Measurements from ENCODE around the gene ALPI. TPM values are rescaled to one million over a fixed set of nuclear protein-coding genes. Genes with fewer than 3 reads are reported as not detected.
"Not testable (repeated sequence)": the region's sequence is repeated elsewhere in the genome, so short reads cannot be mapped to it uniquely, and the experiment has no call there.

ALPI gene
- total and polyA plus RNA-seq, 8 donors = not detected

DNA sequence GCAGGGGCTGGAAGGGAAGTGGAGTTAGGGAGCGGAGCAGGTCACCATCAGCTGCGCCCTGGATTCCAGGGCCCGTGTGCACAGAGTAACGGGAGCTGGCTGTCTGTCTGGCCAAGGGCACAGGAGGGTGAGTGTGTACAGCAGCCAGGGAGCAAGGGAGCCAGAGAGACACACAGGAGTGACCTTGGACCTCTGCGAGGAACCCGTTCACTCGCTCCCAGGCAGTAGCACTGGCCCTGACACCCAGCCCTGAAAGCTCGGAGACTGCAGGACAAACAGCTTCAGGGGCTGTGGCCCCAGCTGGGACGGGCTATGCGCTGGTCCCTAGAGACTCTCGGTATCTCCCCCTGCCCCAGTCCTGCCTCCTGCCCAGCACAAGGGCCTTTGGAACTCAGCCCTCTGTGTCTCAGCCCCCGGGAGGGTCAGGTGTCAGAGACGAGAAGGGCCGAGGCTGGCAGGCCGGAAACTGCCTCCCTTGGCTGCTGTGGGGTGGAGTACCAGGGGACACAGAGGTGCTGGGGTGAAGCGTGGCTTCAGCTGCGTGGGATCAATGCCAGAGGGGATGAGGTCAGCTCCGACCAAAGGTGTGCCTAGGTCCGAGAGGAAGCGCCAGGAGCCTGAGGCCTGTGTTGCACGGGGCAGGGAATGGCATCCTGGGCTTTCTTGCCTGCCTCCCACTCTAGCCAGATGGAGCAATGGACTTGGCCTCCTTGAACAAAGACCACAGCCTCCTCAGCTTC is 12.1 kb upstream of the ALPI start:
- H3K27ac ChIP-seq, FAIRE-seq, H3K4me1 ChIP-seq, H3K9me3 ChIP-seq, H3K27me3 ChIP-seq, H3K36me3 ChIP-seq, H3K4me3 ChIP-seq: not testable (repeated sequence)
- ATAC-seq = peak in 2 of 4 donors; percentile 26
- intact Hi-C loops (cut with DNase I) = loop anchor here in 1 of 3 donors (2.0 kb wide), 1 partner anchor 77 kb away; the partner anchor contains the start of gene PRSS56
- peak in 1 of 6 donors; percentile 58 for DNase-seq
- WGBS, 2 donors = 37 to 53% methylated on average over 14 to 15 of the region's 21 CpGs

- no peaks in the 10 kb centered on the region for H3K9me3 ChIP-seq
- 67 to 72% methylated on average over 21 of the region's 21 CpGs for WGBS, 2 donors
- FAIRE-seq (no peak), DNase-seq (peak in 4 of 6 donors; percentile 48 to 73 (median 59)), ATAC-seq (peak; percentile 38 to 53 (median 45))
- H3K36me3 ChIP-seq = no peaks in the 10 kb centered on the region
- no peak overlapping the region for H3K27ac ChIP-seq
- no peak overlapping the region for H3K4me3 ChIP-seq
- H3K4me1 ChIP-seq = no peaks in the 10 kb centered on the region
- no peaks in the 10 kb centered on the region for H3K27me3 ChIP-seq
- intact Hi-C loops (cut with DNase I) = loop anchor here in 1 of 3 donors (2.0 kb wide), 1 partner anchor 76 kb away; the partner anchor contains the start of gene PRSS56
- peak; percentile 22 to 39 (median 35) for TF ChIP-seq CTCF (IDR thresholded peaks at IDR 0.05)
Measured at GRCh38 chr2:232444409-232445148, 11.4 kb upstream of the ALPI start.

DNA sequence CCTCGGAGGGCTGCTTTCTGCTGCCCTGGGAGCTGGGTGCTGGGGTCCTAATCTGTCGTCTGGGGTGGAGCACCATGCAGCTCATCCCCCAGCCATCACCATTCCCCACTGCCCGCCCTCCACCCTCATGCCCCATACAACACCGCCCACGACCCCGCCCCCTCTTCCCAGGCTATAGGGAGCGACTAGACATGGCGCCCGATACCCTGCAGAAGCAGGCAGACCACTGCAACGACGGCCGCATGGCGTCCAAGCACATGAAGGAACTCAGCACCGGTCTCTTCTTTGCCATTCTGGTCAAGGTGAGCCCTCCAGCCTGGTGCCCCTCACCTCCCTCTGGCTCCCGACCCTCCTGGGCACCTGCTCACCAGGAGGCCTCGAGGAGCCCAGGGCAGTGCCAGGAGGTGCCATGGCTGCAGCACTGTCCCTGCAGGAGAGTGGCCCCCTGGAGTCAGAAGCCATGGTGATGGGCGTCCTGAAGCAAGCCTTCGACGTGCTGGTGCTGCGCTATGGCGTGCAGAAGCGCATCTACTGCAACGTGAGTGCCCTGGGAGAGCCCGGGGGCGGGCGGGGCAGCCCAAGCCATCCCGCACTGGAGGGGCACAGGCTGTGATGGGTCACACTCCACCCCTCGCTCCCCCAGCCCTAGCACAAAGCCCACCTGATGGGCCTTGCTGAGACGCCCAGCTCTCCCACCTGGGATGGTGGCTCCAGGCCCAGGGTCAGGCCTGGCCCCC is 10.6 kb upstream of the ALPI start:
- 73 to 77% methylated on average over 25 to 27 of the region's 29 CpGs for WGBS, 2 donors
- not testable (repeated sequence) for H3K9me3 ChIP-seq, FAIRE-seq

DNA sequence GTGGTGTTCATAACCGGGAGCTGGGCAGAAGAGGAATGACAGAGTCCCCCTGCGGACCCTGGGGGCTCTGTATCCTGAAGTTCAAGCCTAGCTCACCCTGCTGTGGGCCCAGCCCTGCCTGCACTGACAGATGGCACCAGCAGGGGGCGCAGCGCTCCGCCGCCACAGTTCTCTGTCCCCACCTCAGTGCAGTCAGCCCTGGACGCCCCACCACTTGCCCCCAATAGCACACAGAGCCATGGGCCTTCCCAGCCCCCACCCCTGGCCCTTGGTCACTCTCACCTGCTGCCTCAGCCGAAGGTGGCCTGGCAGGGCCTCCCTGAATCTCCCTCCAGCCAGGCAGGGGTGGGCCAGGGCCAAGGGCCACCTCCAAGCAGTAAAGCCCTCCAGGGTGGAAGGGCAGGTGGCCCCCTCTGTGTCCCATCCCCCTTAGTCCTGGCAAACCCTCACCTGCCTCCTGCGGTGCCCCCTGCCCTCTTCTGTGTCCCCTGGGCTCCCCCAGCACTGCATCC is 9.6 kb upstream of the ALPI start:
- H3K27ac ChIP-seq; H3K36me3 ChIP-seq; intact Hi-C loops (cut with DNase I); H3K4me1 ChIP-seq; H3K27me3 ChIP-seq; H3K9me3 ChIP-seq; H3K4me3 ChIP-seq; FAIRE-seq: not testable (repeated sequence)
- peak in 1 of 4 donors; percentile 36 for TF ChIP-seq CTCF (IDR thresholded peaks at IDR 0.05)
- WGBS, 2 donors = 21 to 25% methylated on average over 7 of the region's 9 CpGs
- DNase-seq = peak in 2 of 6 donors; percentile 51 to 57
- ATAC-seq = peak in 2 of 4 donors; percentile 56 to 66

More for the DNA sequence above, 10.6 kb upstream of the ALPI start:
- not testable (repeated sequence) for H3K4me1 ChIP-seq, H3K4me3 ChIP-seq, DNase-seq, H3K36me3 ChIP-seq, H3K27ac ChIP-seq, ATAC-seq, H3K27me3 ChIP-seq
- intact Hi-C loops (cut with DNase I) = loop anchor here in 1 of 3 donors (2.0 kb wide), 1 partner anchor 75 kb away; the partner anchor contains the start of gene PRSS56

GRCh38 chr2:232447091-232447620 is 8.8 kb upstream of the ALPI start:
- intact Hi-C loops (cut with DNase I) = no loop called here
- FAIRE-seq = no peak
- H3K9me3 ChIP-seq = no peaks in the 10 kb centered on the region
- no peak overlapping the region for H3K27ac ChIP-seq
- DNase-seq = peak in 1 of 6 donors; percentile 34
- no peak for ATAC-seq
- H3K36me3 ChIP-seq = no peaks in the 10 kb centered on the region
- WGBS, 2 donors = 68 to 69% methylated on average over 9 of the region's 9 CpGs
- no peak for TF ChIP-seq CTCF (IDR thresholded peaks at IDR 0.05)
- H3K4me3 ChIP-seq = no peak overlapping the region
- no peaks in the 10 kb centered on the region for H3K4me1 ChIP-seq
- no peaks in the 10 kb centered on the region for H3K27me3 ChIP-seq
